Measurements from ENCODE around the gene OSER1. TPM values are rescaled to one million over a fixed set of nuclear protein-coding genes. Genes with fewer than 3 reads are reported as not detected.
"Not testable (repeated sequence)": the region's sequence is repeated elsewhere in the genome, so short reads cannot be mapped to it uniquely, and the experiment has no call there.

OSER1 gene
- total RNA-seq, 4 donors from 2014 or later: 73.0 to 114 (median 94.5) TPM

DNA sequence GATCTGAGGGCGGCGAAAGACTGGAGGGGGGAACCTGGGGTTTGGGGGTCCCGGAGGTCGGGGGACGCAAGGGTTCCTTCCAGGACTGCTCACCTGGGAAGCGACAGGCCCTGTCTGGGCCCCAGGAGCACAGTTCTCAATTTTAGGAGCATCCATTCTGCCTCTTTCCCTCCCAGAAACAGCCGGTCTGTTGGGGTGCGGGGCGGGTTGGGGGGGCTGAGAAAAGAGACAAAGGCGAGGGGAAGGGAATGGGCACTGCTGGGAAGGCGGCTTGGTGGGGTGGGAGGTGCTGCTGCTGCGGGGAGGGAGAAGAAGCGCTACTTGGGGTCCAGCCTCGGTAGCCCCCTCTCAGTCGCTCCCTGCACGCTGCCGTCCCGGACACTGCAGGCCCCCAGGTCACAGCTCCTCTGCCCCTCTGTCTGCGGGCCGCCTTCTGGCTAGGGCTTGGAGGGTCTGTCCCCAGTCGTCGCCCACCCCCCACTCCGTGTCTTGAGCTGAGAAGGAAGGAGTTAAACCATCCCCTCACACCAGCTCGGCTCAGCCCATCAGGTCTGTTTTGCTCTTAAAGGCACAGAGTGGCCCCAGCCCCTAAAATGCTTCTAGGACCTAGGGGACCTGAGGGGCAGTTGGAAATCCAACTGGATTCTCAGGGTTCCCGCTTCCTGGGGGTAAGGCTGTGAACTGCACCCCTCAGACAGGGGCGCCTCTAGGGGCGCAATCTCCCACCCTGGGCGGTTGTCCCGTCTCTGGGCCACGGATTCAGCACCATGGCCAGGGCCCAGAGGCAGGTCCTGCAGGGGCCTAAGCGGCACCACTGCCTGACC is 37.2 kb upstream of the OSER1 start:
- TF ChIP-seq POLR2A (IDR thresholded peaks at IDR 0.05): no peak
- TF ChIP-seq, protein P1, sequence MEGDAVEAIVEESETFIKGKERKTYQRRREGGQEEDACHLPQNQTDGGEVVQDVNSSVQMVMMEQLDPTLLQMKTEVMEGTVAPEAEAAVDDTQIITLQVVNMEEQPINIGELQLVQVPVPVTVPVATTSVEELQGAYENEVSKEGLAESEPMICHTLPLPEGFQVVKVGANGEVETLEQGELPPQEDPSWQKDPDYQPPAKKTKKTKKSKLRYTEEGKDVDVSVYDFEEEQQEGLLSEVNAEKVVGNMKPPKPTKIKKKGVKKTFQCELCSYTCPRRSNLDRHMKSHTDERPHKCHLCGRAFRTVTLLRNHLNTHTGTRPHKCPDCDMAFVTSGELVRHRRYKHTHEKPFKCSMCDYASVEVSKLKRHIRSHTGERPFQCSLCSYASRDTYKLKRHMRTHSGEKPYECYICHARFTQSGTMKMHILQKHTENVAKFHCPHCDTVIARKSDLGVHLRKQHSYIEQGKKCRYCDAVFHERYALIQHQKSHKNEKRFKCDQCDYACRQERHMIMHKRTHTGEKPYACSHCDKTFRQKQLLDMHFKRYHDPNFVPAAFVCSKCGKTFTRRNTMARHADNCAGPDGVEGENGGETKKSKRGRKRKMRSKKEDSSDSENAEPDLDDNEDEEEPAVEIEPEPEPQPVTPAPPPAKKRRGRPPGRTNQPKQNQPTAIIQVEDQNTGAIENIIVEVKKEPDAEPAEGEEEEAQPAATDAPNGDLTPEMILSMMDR (IDR thresholded peaks at IDR 0.05 in 4 of 5, conservative IDR thresholded peaks at IDR 0.05 in 1 of 5): peak in 1 of 5 experiments; percentile 23
- DNase-seq (no peak), ATAC-seq (no peak)
- peak overlapping the region in 2 of 4 donors; percentile 19 to 23 for H3K4me3 ChIP-seq
- peaks cover 0 to 4% of the 10 kb centered on the region in 2 donors for H3K4me1 ChIP-seq
- in situ Hi-C loops (cut with MboI; ENCODE audit: low sequenced_read_pairs in 4 of 4): no loop called here
- intact Hi-C loops (cut with DNase I; ENCODE audit: low total_unique reads): no loop called here
- no peaks in the 10 kb centered on the region for H3K9me3 ChIP-seq
- H3K36me3 ChIP-seq: no peaks in the 10 kb centered on the region
- no peak overlapping the region for H3K27ac ChIP-seq
- peaks cover 14 to 31% (median 26%) of the 10 kb centered on the region in 3 donors for H3K27me3 ChIP-seq

DNA sequence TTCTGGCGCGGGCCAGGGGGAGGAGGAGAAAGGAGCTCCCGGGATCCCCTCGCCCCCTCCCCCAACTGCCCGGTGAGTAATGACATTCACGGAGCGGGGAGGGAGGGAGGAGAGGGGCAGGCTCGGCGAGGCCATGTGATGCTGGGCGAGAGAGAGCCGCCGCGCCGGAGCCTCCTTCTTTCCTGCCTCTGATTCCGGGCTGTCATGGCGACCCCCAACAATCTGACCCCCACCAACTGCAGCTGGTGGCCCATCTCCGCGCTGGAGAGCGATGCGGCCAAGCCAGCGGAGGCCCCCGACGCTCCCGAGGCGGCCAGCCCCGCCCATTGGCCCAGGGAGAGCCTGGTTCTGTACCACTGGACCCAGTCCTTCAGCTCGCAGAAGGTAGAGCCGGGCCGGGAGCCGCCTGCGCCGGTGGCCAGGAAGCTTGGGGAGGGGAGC is 36.6 kb upstream of the OSER1 start, which contains the start of gene GDAP1L1:
GDAP1L1 (plus strand) TSS at position 178 of the 441 bp plus-strand sequence; CDS start at position 205, 27 bp downstream.
- H3K9me3 ChIP-seq: no peaks in the 10 kb centered on the region
- H3K27ac ChIP-seq: no peak within 1 kb of the TSS
- TF ChIP-seq, protein P1 (IDR thresholded peaks at IDR 0.05 in 4 of 5, conservative IDR thresholded peaks at IDR 0.05 in 1 of 5): no peak
- no peak for TF ChIP-seq POLR2A (IDR thresholded peaks at IDR 0.05)
- peak within 1 kb of the TSS in 2 of 4 donors; percentile 19 to 23 for H3K4me3 ChIP-seq
- H3K36me3 ChIP-seq: no peaks in the 10 kb centered on the region
- in situ Hi-C loops (cut with MboI; ENCODE audit: low sequenced_read_pairs in 4 of 4): no loop called here
- H3K4me1 ChIP-seq: peaks cover 0 to 4% of the 10 kb centered on the region in 2 donors
- ATAC-seq (no peak), DNase-seq (no peak)
- intact Hi-C loops (cut with DNase I; ENCODE audit: low total_unique reads): no loop called here
- H3K27me3 ChIP-seq: peaks cover 14 to 31% (median 26%) of the 10 kb centered on the region in 3 donors

DNA sequence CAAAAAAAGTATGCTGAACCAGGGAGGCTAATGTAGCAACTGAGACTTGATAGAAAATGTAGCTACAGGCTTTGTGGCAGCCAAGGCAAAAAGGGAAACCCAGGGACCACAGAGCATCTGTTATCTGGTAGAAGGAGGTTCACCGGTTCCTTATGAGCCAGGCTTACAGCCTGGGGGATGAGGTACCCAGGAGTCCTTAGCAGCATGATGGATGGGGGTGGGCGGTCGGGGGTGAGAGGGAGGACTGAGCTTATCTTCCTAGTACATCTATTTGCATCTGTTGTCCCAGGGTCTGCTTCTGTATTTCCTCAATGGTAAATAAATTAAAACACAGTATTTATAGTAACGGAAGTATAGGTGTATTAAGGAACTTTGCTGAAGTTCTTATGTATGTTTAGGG is 35.4 kb upstream of the OSER1 start:
- Histone ChIP-seq H3K4me1 (peaks cover 0 to 4% of the 10 kb centered on the region in 2 donors), H3K27me3 (peaks cover 14 to 31% (median 26%) of the 10 kb centered on the region in 3 donors), H3K36me3 (no peaks in the 10 kb centered on the region), H3K4me3 (no peak overlapping the region), H3K27ac (no peak overlapping the region), H3K9me3 (no peaks in the 10 kb centered on the region)
- intact Hi-C loops (cut with DNase I; ENCODE audit: low total_unique reads) (no loop called here), in situ Hi-C loops (cut with MboI; ENCODE audit: low sequenced_read_pairs in 4 of 4) (no loop called here)
- TF ChIP-seq, protein P1 (IDR thresholded peaks at IDR 0.05 in 4 of 5, conservative IDR thresholded peaks at IDR 0.05 in 1 of 5): no peak
- no peak for TF ChIP-seq POLR2A (IDR thresholded peaks at IDR 0.05)
- DNase-seq (no peak), ATAC-seq (no peak)

DNA sequence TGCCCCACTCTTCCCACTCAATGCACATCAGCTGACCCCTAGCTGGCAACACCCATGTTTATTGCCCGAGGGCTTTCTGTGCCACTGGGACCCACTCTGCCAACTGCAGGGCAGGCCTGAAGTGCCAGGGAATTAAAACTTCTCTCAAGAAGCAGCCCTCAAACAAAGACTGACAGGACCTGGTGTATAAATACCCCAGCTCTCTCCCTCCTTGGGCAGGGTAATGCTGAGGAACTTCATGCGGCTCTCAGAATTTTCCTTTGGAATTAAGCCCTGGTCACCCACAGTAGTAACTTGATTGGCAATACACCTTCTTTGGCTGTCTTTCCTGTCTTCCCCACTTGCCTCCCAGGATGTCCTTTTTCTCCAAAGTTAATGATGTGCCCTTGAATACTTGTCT is 31.2 kb upstream of the OSER1 start:
- Histone ChIP-seq H3K36me3 (no peaks in the 10 kb centered on the region), H3K27me3 (peaks cover 0 to under 1% (median 0%) of the 10 kb centered on the region in 3 donors), H3K4me3 (no peak overlapping the region), H3K9me3 (no peaks in the 10 kb centered on the region), H3K27ac (no peak overlapping the region), H3K4me1 (no peaks in the 10 kb centered on the region)
- no peak for ATAC-seq
- TF ChIP-seq POLR2A (IDR thresholded peaks at IDR 0.05): no peak
- TF ChIP-seq, protein P1 (IDR thresholded peaks at IDR 0.05 in 4 of 5, conservative IDR thresholded peaks at IDR 0.05 in 1 of 5): no peak
- in situ Hi-C loops (cut with MboI; ENCODE audit: low sequenced_read_pairs in 4 of 4) (no loop called here), intact Hi-C loops (cut with DNase I; ENCODE audit: low total_unique reads) (no loop called here)
- DNase-seq: no peak

DNA sequence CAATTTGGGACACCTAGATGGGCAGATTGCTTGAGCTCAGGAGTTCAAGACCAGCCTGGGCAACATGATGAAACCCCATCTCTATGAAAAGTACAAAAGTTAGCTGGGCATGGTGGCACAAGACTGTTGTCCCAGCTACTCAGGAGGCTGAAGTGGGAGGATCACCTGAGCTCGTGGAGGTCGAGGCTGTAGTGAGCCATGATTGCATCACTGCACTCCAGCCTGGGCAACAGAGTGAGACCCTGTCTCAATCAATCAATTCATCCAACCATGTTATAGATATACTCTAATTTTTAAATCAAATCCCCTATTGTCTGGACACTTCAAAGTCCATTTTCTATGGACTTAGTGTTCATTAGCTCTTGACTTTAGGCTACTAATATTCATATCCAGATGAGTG is 26.3 kb upstream of the OSER1 start:
- in situ Hi-C loops (cut with MboI; ENCODE audit: low sequenced_read_pairs in 4 of 4); ATAC-seq; H3K4me3 ChIP-seq; intact Hi-C loops (cut with DNase I; ENCODE audit: low total_unique reads); H3K4me1 ChIP-seq; H3K27me3 ChIP-seq; H3K36me3 ChIP-seq; DNase-seq; H3K27ac ChIP-seq; H3K9me3 ChIP-seq: not testable (repeated sequence)

Data from gastrocnemius medialis (tissue), 4 donors.